Mesenchymal stem cell (in vitro differentiated cells and primary cell): ENCODE data around the gene VTI1A.

Experiments used
- DNase-seq: peaks from one replicate; pipeline ENCODE4 v3.0.0-alpha.2; 2013
- H2AFZ ChIP-seq: one replicate; pipeline ENCODE4 v1.6.1; 2013; ENCODE audit warnings: low read depth, mild to moderate bottlenecking, control low read depth, inconsistent platforms, low read length, moderate library complexity
- H2AK5ac ChIP-seq: 2 replicates; pipeline ENCODE4 v1.6.1; 2013; ENCODE audit warnings: low read length, moderate library complexity, mild to moderate bottlenecking, inconsistent platforms; ENCODE audit not compliant: severe bottlenecking
- H2BK120ac ChIP-seq: one replicate; pipeline ENCODE4 v1.6.1; 2013; ENCODE audit warnings: low read depth, mild to moderate bottlenecking, inconsistent platforms, low read length, moderate library complexity
- H2BK12ac ChIP-seq, 2 experiments: one replicate each; pipeline ENCODE4 v1.6.1; 2013; ENCODE audit warnings: inconsistent platforms in 2 of 2, low read length in 2 of 2, mild to moderate bottlenecking in 2 of 2, moderate library complexity in 2 of 2, control low read depth in 1 of 2
- H2BK15ac ChIP-seq: one replicate; pipeline ENCODE4 v1.6.1; 2013; ENCODE audit warnings: mild to moderate bottlenecking, low read depth, inconsistent platforms; ENCODE audit not compliant: poor library complexity, severe bottlenecking
- H2BK5ac ChIP-seq: 2 replicates; pipeline ENCODE4 v1.6.1; 2013; ENCODE audit warnings: low read depth, mild to moderate bottlenecking, low read length, control low read depth, inconsistent platforms; ENCODE audit not compliant: poor library complexity, severe bottlenecking
- H3K14ac ChIP-seq, 2 experiments: one replicate each; pipeline ENCODE4 v1.6.1; 2013; ENCODE audit warnings: inconsistent platforms in 2 of 2, low read length in 2 of 2, control low read depth in 1 of 2, mild to moderate bottlenecking in 1 of 2, moderate library complexity in 1 of 2
- H3K18ac ChIP-seq, 2 experiments: one replicate each; pipeline ENCODE4 v1.6.1; 2013; ENCODE audit warnings: inconsistent platforms in 2 of 2, low read length in 2 of 2, control low read depth in 1 of 2, low read depth in 1 of 2, mild to moderate bottlenecking in 1 of 2
- H3K23ac ChIP-seq, 2 experiments: one replicate each; pipeline ENCODE4 v1.6.1; 2013; ENCODE audit warnings: inconsistent platforms in 2 of 2, low read length in 2 of 2, mild to moderate bottlenecking in 2 of 2, moderate library complexity in 2 of 2, control low read depth in 1 of 2
- H3K27ac ChIP-seq: 2 replicates; pipeline ENCODE4 v1.5.1; 2013; ENCODE audit warnings: mild to moderate bottlenecking, moderate library complexity, low read length, control low read depth, inconsistent platforms; ENCODE audit not compliant: poor library complexity, severe bottlenecking
- H3K27me3 ChIP-seq, 2 experiments: 2 replicates each; pipeline versions ENCODE4 v1.6.1 to v1.7.0; 2013; ENCODE audit warnings: low read length in 2 of 2, mild to moderate bottlenecking in 2 of 2, moderate library complexity in 2 of 2, control low read depth in 1 of 2, inconsistent platforms in 1 of 2; ENCODE audit not compliant: control insufficient read depth in 1 of 2, insufficient read depth in 1 of 2
- H3K36me3 ChIP-seq, 2 experiments: 2 replicates each; pipeline versions ENCODE4 v1.6.1 to v1.7.0; 2013; ENCODE audit warnings: low read length in 2 of 2, control low read depth in 1 of 2, inconsistent platforms in 1 of 2, low read depth in 1 of 2, mild to moderate bottlenecking in 1 of 2; ENCODE audit not compliant: insufficient read depth in 2 of 2, control insufficient read depth in 1 of 2
- H3K4ac ChIP-seq, 2 experiments: one replicate each; pipeline ENCODE4 v1.6.1; 2013; ENCODE audit warnings: inconsistent platforms in 2 of 2, low read length in 2 of 2, mild to moderate bottlenecking in 2 of 2, moderate library complexity in 2 of 2, control low read depth in 1 of 2, low read depth in 1 of 2
- H3K4me1 ChIP-seq: 2 replicates; pipeline ENCODE4 v1.6.1; 2013; ENCODE audit warnings: low read depth, low read length, control low read depth; ENCODE audit not compliant: control insufficient read depth, insufficient read depth
- H3K4me2 ChIP-seq: 2 replicates; pipeline ENCODE4 v1.6.1; 2013; ENCODE audit warnings: low read length, mild to moderate bottlenecking, inconsistent platforms; ENCODE audit not compliant: poor library complexity, severe bottlenecking
- H3K4me3 ChIP-seq, 2 experiments: 2 replicates each; pipeline versions ENCODE4 v1.5.1 to v1.7.0; 2013; ENCODE audit warnings: low read length in 2 of 2, mild to moderate bottlenecking in 2 of 2, control low read depth in 1 of 2, low read depth in 1 of 2; ENCODE audit not compliant: insufficient read depth in 1 of 2
- H3K79me1 ChIP-seq: replicated peaks from 2 replicates; pipeline ENCODE4 v1.6.1; 2013; ENCODE audit warnings: mild to moderate bottlenecking, control low read depth, low read length, inconsistent platforms; ENCODE audit not compliant: poor library complexity, severe bottlenecking
- H3K9ac ChIP-seq: 2 replicates; pipeline ENCODE4 v1.7.0; 2013; ENCODE audit warnings: mild to moderate bottlenecking, low read length, moderate library complexity
- H3K9me3 ChIP-seq: 2 replicates; pipeline ENCODE4 v1.7.0; 2013; ENCODE audit warnings: mild to moderate bottlenecking, low read length; ENCODE audit not compliant: control insufficient read depth
- H4K8ac ChIP-seq: one replicate; pipeline ENCODE4 v1.6.1; 2013; ENCODE audit warnings: inconsistent platforms, mild to moderate bottlenecking, low read length, moderate library complexity
- H4K91ac ChIP-seq: one replicate; pipeline ENCODE4 v1.6.1; 2013; ENCODE audit warnings: mild to moderate bottlenecking, low read length, inconsistent platforms
- WGBS: methylation state at CpG from one replicate; pipeline ENCODE4 v1.1.7; 2013; ENCODE audit warnings: mixed read lengths; 5-methylcytosine and 5-hydroxymethylcytosine counted together

Gene VTI1A

DNA sequence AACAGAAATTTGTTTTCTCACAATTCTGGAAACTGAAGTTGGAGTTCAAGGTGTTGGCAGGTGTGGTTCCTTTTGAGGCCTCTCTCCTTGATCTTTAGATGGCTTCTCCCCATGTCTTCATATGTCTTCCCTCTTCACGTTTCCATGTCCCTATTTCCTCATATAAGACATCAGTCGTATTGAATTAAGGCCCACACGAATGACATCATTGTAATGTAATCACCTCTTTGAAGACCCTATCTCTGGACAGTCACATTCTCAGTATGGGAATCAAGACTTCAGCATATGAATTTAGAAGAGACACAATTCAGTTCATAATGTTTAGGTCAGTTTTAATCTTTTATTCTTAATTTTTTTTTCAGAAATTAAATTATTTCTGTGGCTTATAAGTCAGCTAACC is 19.8 kb downstream of the VTI1A start:
- Histone ChIP-seq H3K4me1 (no peaks in the 10 kb centered on the region), H4K91ac (no peak overlapping the region), H3K79me1 (peaks cover 11% of the 10 kb centered on the region), H3K4me3 (no peak overlapping the region), H3K4me2 (no peak overlapping the region), H3K23ac (no peak overlapping the region), H3K4ac (no peak overlapping the region), H4K8ac (no peak overlapping the region), H2AK5ac (no peak overlapping the region), H3K27ac (no peak overlapping the region), H2AFZ (no peak overlapping the region), H2BK12ac (no peak overlapping the region), H3K36me3 (peaks cover 3 to 46% of the 10 kb centered on the region in 2 experiments), H3K14ac (no peak overlapping the region), H3K18ac (no peak overlapping the region), H2BK5ac (no peak overlapping the region), H2BK120ac (no peak overlapping the region), H3K9ac (no peak overlapping the region), H3K9me3 (no peaks in the 10 kb centered on the region), H3K27me3 (no peaks in the 10 kb centered on the region), H2BK15ac (no peak overlapping the region)
- no peak for DNase-seq
- WGBS = 93% methylated on average over 3 of the region's 3 CpGs

- no peak overlapping the region for H2AK5ac ChIP-seq
Measured at GRCh38 chr10:112467541-112468075, 20.6 kb downstream of the VTI1A start.

DNA sequence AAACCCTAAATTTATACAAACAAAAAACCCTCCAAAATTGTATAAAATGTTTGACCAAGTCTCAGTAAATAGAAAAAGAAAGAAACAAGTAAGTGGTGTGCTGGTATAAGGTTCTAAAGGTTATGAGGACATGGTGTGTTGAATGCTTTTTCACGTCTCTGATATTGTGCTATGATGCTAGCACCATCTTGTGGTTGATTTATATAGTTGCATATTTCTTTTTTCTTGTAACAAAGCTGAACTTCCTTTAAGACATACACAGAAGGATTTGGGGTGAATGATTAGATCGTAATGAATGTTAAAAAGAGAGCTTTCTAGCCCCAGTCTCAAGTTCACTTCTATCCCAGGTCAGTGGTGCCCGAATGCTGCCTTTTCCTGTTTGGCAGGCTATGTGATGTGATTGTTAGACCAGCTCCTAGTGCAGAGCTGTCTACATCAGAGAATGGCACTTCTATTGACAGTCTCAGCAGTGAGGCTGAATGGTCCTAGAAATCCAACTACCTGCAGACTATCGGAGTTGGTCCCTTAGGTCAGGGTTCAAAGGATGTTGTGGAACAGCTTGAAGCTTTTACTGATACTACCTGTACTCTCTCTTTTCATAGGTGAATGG is 25.0 kb downstream of the VTI1A start:
- Histone ChIP-seq H2BK12ac (no peak overlapping the region), H2BK15ac (no peak overlapping the region), H3K9ac (peak overlapping the region; percentile 26), H3K79me1 (peaks cover 14% of the 10 kb centered on the region), H2AK5ac (no peak overlapping the region), H3K27me3 (no peaks in the 10 kb centered on the region), H3K4ac (no peak overlapping the region), H3K9me3 (no peaks in the 10 kb centered on the region), H3K14ac (no peak overlapping the region), H2BK120ac (no peak overlapping the region), H2BK5ac (no peak overlapping the region), H3K4me1 (no peaks in the 10 kb centered on the region), H3K23ac (no peak overlapping the region), H3K18ac (no peak overlapping the region), H4K8ac (no peak overlapping the region), H3K27ac (no peak overlapping the region), H2AFZ (no peak overlapping the region), H3K4me2 (no peak overlapping the region), H4K91ac (no peak overlapping the region), H3K4me3 (no peak overlapping the region), H3K36me3 (peaks cover 0 to 17% of the 10 kb centered on the region in 2 experiments)
- 33% methylated on average over 3 of the region's 4 CpGs for WGBS
- peak; percentile 63 for DNase-seq

More at GRCh38 chr10:112467541-112468075, 20.6 kb downstream of the VTI1A start:
- H3K79me1 ChIP-seq = peaks cover 14% of the 10 kb centered on the region
- no peak for DNase-seq
- no CpG with 5 or more reads among the region's 1 CpG for WGBS
- no peak overlapping the region for H4K8ac ChIP-seq
- H3K36me3 ChIP-seq = peaks cover 3 to 46% of the 10 kb centered on the region in 2 experiments
- no peak overlapping the region for H2BK15ac ChIP-seq
- H3K9ac ChIP-seq = no peak overlapping the region
- H3K27ac ChIP-seq = no peak overlapping the region
- H2BK12ac ChIP-seq = no peak overlapping the region
- H3K23ac ChIP-seq = no peak overlapping the region
- no peak overlapping the region for H4K91ac ChIP-seq
- no peak overlapping the region for H2AFZ ChIP-seq
- no peak overlapping the region for H3K4me3 ChIP-seq
- no peak overlapping the region for H2BK5ac ChIP-seq
- H3K18ac ChIP-seq = no peak overlapping the region
- H3K9me3 ChIP-seq = no peaks in the 10 kb centered on the region
- H2BK120ac ChIP-seq = no peak overlapping the region
- H3K14ac ChIP-seq = no peak overlapping the region
- no peaks in the 10 kb centered on the region for H3K4me1 ChIP-seq
- H3K27me3 ChIP-seq = no peaks in the 10 kb centered on the region
- H3K4me2 ChIP-seq = no peak overlapping the region
- no peak overlapping the region for H3K4ac ChIP-seq

DNA sequence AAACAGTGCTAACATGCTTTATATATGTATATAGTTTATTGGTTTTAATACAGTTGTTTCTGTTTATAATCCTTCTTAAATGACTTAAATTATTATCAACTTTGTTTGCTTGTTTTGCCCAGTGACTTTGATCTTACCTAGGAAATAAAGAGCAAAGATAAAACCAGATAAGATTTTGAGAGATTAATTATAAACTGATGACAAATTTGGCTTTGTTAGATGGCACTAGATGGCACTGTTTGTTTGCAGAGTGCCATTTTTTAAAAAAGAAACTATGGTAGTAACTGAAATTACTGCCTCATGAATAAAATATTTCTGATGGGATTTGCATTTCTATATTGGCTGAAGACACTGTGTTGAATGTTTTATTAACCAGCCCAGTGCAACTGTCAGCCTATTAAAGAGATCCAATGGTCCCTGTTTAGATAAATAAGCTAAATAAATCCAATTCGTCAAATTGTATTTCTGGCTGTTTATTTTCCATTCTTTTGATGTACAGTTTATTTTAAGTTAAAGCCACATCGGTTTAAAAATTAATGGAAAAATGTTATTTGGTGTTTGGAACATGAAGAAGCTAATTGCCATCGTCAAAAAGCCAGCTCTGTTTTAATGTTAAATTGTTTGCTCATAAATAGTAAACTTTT is 28.7 kb downstream of the VTI1A start:
- no peak overlapping the region for H3K27ac ChIP-seq
- no peak overlapping the region for H2BK12ac ChIP-seq
- H3K14ac ChIP-seq = no peak overlapping the region
- peaks cover 0 to 3% of the 10 kb centered on the region in 2 experiments for H3K36me3 ChIP-seq
- peak; percentile 12 for DNase-seq
- no peak overlapping the region for H2BK5ac ChIP-seq
- no peak overlapping the region for H3K18ac ChIP-seq
- peak overlapping the region; percentile 34 for H3K9ac ChIP-seq
- no peak overlapping the region for H4K8ac ChIP-seq
- H2BK120ac ChIP-seq = no peak overlapping the region
- H3K4me3 ChIP-seq = no peak overlapping the region
- 98% methylated on average over 3 of the region's 3 CpGs for WGBS
- no peak overlapping the region for H3K23ac ChIP-seq
- H3K4me1 ChIP-seq = no peaks in the 10 kb centered on the region
- no peak overlapping the region for H2AFZ ChIP-seq
- no peak overlapping the region for H3K4me2 ChIP-seq
- H4K91ac ChIP-seq = no peak overlapping the region
- no peaks in the 10 kb centered on the region for H3K9me3 ChIP-seq
- H3K27me3 ChIP-seq = no peaks in the 10 kb centered on the region
- no peak overlapping the region for H2BK15ac ChIP-seq
- H3K79me1 ChIP-seq = peaks cover 17% of the 10 kb centered on the region
- no peak overlapping the region for H3K4ac ChIP-seq
- no peak overlapping the region for H2AK5ac ChIP-seq
